AG09309 (cell line): Measurements from ENCODE around the gene KRTAP1-1.

Experiments
- DNase-seq: peaks from one replicate; pipeline ENCODE4 v3.0.0-alpha.2; 2010; ENCODE audit warnings: low read depth
- H3K4me3 ChIP-seq: 2 replicates; pipeline ENCODE4 v1.5.1; 2011; ENCODE audit warnings: mild to moderate bottlenecking, low read depth, low read length, moderate library complexity; ENCODE audit not compliant: control insufficient read depth
- TF ChIP-seq, protein P1 (sequence below): IDR thresholded peaks from 2 replicates; pipeline ENCODE4 v1.5.1; 2011; ENCODE audit warnings: mild to moderate bottlenecking, low read depth, low read length, inconsistent platforms; ENCODE audit not compliant: insufficient read depth, control insufficient read depth; ENCODE audit errors: missing control alignments

The KRTAP1-1 gene

DNA sequence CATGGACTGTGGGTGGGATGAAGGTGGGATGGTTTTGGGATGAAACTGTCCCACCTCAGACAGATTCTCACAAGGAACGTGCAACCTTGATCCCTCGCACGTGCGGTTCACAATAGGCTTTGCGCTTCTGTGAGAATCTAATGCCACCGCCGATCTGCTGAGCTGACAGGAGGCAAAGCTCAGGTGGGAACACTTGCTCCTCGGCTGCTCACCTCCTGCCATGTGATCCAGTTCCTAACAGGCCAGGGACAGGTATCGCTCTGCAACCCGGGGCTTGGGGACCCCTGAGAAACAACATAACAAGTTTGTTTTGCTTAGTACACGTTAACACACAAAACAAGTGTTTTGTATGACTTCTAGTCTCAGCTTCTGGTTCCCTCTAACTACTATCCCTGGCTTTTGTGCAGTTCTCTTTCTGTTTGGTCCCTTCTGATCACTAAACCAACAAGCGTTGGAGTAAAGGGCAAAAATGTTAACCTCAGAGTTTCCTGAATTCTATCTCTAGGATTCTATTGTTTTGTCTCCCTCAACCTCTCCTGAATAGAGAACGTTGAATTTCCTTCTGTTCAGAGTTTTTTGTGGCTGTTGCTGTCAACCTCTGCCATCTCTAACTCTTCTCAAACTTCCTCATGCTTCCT, 24.6 kb downstream of the KRTAP1-1 start:
- DNase-seq = no peak
- no peak overlapping the region for H3K4me3 ChIP-seq
- TF ChIP-seq, protein P1, sequence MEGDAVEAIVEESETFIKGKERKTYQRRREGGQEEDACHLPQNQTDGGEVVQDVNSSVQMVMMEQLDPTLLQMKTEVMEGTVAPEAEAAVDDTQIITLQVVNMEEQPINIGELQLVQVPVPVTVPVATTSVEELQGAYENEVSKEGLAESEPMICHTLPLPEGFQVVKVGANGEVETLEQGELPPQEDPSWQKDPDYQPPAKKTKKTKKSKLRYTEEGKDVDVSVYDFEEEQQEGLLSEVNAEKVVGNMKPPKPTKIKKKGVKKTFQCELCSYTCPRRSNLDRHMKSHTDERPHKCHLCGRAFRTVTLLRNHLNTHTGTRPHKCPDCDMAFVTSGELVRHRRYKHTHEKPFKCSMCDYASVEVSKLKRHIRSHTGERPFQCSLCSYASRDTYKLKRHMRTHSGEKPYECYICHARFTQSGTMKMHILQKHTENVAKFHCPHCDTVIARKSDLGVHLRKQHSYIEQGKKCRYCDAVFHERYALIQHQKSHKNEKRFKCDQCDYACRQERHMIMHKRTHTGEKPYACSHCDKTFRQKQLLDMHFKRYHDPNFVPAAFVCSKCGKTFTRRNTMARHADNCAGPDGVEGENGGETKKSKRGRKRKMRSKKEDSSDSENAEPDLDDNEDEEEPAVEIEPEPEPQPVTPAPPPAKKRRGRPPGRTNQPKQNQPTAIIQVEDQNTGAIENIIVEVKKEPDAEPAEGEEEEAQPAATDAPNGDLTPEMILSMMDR = no peak

DNA sequence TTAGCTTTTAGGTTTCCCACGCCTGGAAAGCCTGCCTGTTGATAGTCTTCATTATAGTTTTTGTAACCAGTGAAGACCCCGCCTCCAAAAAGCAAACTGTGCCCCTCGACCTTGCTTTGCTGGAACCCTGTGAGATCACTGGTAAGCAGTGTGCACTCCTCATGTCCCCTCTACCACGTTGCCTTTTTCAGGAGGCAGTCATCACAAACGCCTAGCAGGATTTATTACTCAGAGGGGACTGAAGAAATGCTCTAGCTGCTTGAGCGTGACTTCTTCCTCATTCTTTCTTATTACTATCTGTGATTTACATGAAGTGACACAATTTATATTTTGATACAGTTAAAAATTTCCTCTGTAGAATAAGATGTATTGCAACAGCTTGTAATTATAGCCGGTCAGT, 25.8 kb downstream of the KRTAP1-1 start:
- no peak overlapping the region for H3K4me3 ChIP-seq
- no peak for DNase-seq
- TF ChIP-seq, protein P1 = no peak

DNA sequence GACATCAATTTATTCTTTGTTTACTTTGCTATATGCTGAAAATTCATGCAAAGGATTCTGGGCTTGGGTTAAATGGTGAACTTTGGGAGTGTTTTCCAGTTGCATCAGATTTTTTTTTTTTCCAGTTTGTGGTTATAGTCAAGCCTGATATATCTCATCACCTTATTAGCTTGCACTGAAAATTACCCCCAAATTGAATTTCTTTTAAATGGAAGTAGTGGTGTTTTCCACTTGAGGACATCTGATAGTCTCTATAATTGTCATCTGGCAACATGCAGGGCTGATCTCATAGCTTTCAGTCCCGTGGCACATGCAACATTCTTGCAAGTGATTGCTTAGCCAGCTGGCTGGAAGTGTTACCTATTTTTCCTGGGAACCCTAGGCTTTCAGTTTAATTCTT, 27.6 kb downstream of the KRTAP1-1 start:
- DNase-seq = peak; percentile 46
- no peak overlapping the region for H3K4me3 ChIP-seq
- TF ChIP-seq, protein P1 = no peak

DNA sequence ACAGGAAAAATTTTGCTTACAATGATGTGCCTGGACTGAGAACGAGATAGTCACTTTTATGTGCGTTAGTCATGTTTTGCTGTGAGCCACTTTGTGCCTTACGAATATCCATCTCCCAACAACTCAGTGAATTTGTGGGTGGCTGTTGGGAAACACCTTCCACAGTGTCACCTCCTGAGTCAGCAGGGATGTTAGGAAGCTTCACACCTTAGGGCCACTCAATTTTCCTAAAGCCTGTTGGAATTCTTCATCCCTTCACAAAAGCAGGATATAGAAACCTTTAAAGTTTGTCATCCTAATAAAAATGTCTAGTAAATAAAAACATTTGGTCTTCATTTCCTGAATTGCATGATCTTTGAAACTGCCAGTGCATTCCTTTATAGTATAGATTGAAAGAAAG, 28.1 kb downstream of the KRTAP1-1 start:
- H3K4me3 ChIP-seq = no peak overlapping the region
- TF ChIP-seq, protein P1 = no peak
- DNase-seq = peak; percentile 55

DNA sequence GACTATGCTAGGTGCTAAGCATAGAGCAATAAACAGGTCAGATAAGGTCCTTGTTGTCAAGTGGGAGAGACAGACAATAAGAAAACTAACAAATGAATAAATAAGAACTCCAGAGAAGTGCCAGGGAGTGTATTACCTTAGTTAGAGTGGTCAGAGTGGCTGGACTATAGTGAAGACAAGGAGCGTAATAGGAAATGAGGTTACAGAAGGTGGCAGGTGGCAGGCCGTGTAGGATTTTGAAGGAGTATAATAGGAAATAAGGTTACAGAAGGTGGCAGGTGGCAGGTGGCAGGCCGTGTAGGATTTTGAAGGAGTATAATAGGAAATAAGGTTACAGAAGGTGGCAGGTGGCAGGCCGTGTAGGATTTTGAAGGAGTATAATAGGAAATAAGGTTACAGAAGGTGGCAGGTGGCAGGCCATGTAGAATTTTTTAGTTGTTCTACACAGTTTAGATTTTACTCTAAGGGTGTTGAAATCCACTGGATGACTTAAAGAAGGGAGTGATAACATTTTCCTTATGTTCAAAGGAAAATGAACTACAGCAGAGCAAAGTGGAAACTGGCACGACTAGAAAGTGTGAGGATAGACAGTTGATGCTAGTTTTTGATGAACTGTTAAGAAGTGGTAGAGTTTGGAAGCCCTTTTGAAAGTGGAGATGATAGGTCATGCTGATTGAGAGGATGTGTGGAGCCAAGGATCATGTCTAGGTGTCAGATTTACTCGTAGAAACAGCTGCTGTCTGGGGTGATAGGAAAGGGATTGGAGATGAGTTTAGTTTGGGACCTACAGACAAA, 28.7 kb downstream of the KRTAP1-1 start:
- H3K4me3 ChIP-seq = no peak overlapping the region
- TF ChIP-seq, protein P1 = no peak
- DNase-seq = no peak

DNA sequence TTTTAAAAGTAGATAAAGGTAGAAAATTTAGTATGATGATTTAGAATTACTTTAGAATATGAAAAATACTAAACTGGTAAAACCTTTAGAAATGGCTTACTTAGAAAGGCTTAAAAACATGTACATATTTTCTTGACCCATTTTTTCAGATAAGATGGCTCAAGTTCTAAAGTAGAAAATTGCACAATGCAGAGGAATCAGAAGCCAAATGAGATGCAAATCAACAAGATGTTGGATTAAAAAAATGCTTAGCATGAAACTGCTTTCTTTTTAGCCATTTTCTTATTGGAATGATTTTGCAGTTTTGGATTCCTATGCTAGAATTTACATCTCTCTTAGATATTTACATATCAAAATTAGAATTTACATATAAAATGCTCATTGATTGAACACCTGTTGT, 30.8 kb downstream of the KRTAP1-1 start:
- DNase-seq = no peak
- TF ChIP-seq, protein P1 = no peak
- no peak overlapping the region for H3K4me3 ChIP-seq
